Measurements from ENCODE around the gene IGLL1.

DNA sequence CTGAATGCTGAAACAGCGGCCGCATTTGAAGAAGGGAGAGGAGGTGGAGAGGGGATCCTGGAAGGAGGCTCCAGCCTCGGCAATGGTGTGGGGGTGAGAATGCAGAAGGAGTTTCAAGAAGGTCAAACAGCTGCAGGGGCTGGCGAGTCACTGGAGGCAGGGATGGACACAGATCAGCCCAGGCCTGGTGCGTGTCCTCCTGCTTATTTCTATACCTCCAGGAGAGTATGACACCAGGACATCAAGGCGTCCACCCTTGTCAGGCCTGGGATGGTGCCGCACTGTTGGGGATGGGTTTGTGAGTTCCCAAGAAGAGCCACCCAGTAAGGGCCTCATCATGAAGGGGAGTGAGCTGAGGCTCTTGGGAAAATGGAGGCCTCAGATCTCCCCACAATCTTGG, 23.1 kb downstream of the IGLL1 start:
- TF ChIP-seq, protein P1, sequence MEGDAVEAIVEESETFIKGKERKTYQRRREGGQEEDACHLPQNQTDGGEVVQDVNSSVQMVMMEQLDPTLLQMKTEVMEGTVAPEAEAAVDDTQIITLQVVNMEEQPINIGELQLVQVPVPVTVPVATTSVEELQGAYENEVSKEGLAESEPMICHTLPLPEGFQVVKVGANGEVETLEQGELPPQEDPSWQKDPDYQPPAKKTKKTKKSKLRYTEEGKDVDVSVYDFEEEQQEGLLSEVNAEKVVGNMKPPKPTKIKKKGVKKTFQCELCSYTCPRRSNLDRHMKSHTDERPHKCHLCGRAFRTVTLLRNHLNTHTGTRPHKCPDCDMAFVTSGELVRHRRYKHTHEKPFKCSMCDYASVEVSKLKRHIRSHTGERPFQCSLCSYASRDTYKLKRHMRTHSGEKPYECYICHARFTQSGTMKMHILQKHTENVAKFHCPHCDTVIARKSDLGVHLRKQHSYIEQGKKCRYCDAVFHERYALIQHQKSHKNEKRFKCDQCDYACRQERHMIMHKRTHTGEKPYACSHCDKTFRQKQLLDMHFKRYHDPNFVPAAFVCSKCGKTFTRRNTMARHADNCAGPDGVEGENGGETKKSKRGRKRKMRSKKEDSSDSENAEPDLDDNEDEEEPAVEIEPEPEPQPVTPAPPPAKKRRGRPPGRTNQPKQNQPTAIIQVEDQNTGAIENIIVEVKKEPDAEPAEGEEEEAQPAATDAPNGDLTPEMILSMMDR (IDR thresholded peaks at IDR 0.05; ENCODE audit: low read length): no peak
- TF ChIP-seq EZH2 (optimal IDR thresholded peaks at IDR 0.05; ENCODE audit: low read depth, low read length) (no peak), EZH2phosphoT487 (IDR thresholded peaks at IDR 0.05; ENCODE audit: low read length) (no peak)
